ENCODE measurements around the gene KAT6B.
"Not testable (repeated sequence)": the region's sequence is repeated elsewhere in the genome, so short reads cannot be mapped to it uniquely, and the experiment has no call there.

KAT6B gene

GRCh38 chr10:74826142-74827044 lies at the start of gene KAT6B:
Gene KAT6B (plus strand): TSS chr10:74826600. CDS start chr10:74842858, 16,258 bp downstream.
- in situ Hi-C loops (cut with MboI; ENCODE audit: low sequenced_read_pairs) = no loop called here

DNA sequence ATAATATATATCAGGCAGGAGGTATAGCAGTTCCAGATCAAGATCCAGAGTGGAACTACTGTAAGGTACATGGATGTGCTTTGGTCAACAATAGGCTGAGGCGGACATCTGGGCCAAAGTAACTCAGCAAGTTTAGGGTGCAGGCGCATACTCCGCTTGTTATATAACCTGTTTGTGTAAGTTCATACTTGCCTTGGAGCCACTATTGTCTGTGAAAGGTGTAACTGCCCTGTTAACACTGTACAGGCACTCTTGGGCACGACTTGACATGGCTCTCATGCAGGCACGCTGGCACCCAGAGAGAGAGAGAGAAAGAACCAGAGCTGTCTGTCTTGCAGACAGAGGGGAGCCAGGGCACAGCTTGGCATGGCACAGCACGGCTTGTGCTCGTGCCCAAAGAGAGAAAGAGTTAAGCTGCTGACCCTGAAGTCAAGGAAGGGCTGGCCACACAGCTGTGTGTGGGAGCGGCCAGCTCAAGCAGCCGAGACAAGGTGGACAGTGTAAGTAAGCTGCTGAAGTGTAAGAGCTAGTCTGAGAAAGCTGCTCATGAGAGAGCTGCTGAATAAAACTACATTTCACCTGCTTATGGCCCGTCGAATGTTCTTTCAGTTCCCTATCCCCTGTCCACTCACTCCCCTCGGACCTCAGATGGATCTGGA lies 47.8 kb upstream of the KAT6B start:
- in situ Hi-C loops (cut with MboI; ENCODE audit: low sequenced_read_pairs) = no loop called here

DNA sequence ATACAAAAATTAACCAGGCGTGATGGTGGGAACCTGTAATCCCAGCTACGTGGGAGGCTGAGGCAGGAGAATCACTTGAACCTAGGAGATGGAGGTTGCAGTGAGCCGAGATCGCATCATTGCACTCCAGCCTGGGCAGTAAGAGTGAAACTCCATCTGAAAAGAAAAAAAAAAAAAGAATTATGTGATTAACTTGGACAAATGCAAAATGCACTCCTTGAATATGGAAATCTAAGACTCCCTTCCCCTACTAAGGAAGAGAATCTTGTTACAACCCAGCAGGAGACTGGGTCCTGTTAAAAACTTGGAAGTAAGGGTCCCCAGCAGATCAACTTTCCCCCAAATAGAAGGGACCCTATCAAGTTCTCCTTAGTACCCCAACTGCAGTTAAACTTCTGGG lies 44.5 kb upstream of the KAT6B start:
- in situ Hi-C loops (cut with MboI; ENCODE audit: low sequenced_read_pairs) = not testable (repeated sequence)

GRCh38 chr10:74784462-74784861 lies 41.9 kb upstream of the KAT6B start:
- in situ Hi-C loops (cut with MboI; ENCODE audit: low sequenced_read_pairs) = no loop called here

DNA sequence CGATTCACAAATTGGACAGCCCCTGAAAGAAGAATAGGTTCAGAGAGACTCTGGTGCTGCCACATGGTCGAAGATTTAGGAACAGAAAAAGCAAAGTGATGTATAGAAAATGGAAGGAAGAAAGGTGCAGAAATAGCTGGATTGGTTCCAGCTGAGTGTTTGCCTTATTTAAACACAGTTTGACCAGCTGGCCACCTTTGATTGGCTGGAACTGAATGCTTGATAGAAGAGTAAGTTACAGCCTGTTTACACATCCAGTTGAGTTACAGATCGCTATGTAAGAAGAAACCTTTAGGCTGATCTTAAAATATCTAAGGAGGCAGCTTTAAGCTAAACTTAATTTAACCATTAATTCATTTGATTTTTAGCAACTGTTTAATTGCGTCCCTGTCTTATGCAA lies 40.3 kb upstream of the KAT6B start:
- in situ Hi-C loops (cut with MboI; ENCODE audit: low sequenced_read_pairs) = no loop called here

DNA sequence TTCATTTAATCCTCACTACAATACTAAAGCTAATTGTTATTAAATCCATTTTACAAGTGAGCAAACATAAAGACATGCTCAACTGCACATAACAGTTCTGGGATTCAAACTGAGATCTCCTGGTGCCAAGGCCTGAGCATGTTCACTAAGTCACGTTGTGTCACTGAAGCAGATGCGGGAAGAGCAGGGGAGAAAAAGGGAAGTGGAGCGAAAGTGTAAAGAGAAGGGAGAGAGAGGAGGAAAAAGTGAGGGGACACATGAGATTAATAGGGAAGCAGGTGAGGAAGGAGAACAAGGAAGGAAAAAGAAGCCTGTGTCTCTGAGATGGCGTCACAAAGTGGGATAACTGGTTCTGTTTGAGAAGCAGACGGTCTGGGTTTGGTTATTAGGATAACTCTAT lies 38.9 kb upstream of the KAT6B start:
- in situ Hi-C loops (cut with MboI; ENCODE audit: low sequenced_read_pairs) = no loop called here

GRCh38 chr10:74791979-74792378 lies 34.4 kb upstream of the KAT6B start:
- in situ Hi-C loops (cut with MboI; ENCODE audit: low sequenced_read_pairs) = not testable (repeated sequence)

DNA sequence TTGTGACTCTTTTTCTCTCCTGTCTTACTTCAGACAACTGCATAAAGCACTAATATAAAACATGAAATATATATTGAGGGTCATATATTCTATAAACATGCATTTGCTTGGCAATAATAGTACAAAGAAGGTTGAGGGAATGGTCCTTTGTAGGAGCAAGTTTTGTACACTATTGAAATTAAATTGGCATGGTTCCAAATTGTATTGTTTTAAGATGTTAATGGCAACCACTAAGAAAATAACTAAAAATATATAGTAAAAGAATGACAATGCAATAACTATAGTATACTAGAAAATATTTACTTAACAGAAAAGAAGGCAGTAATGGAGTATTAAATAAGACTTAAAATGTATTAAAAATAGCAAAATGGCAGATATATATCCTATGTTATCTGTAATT lies 33.7 kb upstream of the KAT6B start:
- in situ Hi-C loops (cut with MboI; ENCODE audit: low sequenced_read_pairs) = no loop called here

DNA sequence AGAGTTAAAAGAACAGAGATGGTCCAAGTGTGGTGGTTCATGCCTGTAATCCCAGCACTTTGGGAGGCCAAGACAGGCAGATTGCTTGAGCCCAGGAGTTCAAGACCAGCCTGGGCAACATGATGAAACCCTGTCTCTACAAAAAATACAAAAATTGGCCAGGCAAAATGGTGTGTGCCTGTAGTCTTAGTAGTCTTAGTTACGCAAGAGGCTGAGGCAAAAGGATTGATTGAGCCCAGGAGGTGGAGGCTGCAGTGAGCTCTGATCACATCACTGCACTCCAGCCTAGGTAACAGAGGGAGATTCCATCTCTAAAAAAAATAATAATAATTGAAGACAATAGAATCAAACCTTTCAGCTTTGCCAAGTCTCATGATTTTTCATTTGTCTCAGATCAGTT lies 33.2 kb upstream of the KAT6B start:
- in situ Hi-C loops (cut with MboI; ENCODE audit: low sequenced_read_pairs) = not testable (repeated sequence)

- in situ Hi-C loops (cut with MboI; ENCODE audit: low sequenced_read_pairs) = no loop called here
Observed at GRCh38 chr10:74794531-74794930, 31.9 kb upstream of the KAT6B start.

GRCh38 chr10:74797550-74797949 lies 28.9 kb upstream of the KAT6B start:
- in situ Hi-C loops (cut with MboI; ENCODE audit: low sequenced_read_pairs) = no loop called here

DNA sequence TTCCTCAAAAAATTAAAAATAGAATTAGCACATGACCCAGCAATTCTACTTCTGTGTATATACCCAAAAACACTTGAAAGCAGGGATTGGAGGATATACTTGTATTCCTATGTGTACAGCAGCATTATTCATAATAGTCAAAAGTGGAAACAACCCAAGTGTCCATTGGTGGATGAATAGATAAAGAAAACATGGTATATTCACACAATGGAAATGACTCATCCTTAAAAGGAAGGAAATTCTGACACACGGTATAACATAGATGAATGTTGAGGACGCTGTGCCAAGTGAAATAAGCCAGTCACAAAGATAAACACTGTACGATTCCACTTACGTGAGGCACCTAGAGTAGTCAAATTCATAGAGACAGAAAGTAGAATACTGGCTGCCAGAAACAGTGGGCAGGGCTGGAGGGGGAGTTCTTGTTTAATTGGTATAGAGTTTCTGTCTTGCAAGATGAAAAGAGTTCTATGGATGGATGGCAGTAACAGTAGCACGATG lies 26.6 kb upstream of the KAT6B start:
- in situ Hi-C loops (cut with MboI; ENCODE audit: low sequenced_read_pairs) = no loop called here

DNA sequence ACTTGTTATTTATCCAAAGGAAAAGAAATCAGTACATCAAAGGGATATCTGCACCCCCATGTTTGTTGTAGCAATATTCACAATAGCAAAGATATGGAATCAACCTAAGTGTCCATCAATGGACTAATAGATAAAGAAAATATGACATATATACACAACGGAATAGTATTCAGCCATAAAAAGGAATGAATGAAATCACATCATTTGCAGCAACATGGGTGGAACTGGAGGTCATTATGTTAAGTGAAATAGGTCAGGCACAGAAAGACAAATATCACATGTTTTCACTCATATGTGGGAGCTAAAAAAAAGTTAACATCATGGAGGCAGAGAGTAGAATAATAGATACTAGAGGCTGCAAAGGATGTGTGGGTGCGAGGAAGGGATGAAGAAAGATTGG lies 25.0 kb upstream of the KAT6B start:
- in situ Hi-C loops (cut with MboI; ENCODE audit: low sequenced_read_pairs) = no loop called here

DNA sequence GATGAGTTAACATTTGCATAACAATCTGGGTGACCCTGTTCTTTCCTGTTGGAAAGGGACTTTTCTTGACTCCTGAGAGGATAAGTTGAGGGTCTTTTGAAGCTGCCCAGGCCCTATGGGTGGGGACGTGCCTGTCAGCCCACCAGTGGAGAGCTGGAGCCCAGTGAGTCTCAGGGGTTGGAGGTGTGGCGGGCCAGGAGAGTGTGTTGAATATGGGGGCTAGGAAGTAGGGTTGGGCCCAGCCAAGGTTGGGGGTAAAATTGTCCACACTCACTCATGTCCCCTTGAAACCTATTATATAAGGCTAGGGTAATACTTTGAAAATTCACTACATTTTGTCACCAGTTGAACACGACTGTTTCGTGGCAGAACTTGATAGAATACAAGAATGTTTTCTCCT lies 17.9 kb upstream of the KAT6B start:
- in situ Hi-C loops (cut with MboI; ENCODE audit: low sequenced_read_pairs) = no loop called here

DNA sequence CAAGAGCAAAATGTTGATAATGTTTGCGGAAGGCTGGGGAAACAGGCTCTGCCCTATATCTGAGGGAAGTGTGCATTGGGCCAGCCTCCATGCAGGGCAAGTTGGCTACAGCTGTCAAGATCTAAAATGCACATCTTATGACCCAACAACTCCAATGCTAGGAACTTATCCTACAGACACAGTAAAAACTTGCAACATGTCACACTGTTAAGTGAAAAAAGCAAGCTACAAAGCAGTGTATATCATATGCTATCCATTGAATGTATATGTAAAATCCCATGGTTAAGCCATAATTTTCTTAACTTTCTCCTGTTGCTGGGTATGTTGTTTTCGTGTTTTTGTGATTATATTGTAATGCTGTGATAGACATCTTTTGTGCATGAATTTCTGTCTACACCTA lies 16.3 kb upstream of the KAT6B start:
- in situ Hi-C loops (cut with MboI; ENCODE audit: low sequenced_read_pairs) = no loop called here

DNA sequence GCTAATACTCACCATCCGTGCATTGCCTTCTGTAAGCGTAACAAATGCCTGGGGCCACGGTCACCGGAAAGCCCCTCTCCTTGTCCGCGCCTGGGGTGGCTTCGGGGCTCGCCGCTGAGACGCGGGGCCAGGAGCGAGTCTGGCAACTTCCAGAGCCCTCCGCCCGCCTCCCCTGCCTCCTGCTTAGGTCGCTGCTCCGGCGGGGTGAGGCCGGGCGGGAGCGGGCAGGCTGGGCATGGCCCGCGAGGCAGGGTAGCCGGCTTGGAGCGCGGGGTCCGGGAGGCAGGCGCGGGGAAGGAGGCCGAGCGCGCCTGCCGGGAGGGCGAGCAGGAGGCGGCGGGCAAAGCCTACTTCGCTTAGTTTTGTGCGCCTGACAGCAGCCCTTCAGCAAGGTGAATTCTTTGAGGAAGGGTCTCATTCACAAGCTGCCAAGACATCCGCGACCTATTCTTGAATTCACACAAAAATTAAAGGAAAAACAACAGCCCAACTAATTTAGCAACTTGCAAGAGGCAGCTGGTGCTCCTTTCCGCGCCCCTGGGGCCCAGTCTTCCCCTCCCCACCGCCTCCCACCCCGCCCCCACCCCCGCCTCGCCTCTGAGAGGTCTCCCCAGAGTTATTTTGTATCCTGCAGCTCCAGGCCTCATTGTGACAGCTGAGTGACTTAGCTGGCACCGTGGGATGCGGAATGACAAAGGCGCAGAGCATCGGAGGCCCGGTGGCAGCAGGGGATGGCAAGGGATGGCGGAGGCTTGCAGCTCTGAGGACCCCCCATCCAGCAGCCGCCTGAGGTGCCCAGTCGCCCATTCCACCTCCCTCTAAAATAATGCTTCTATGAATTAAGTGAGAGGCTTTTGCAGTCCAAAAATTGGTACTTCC lies 12.8 kb upstream of the KAT6B start:
- in situ Hi-C loops (cut with MboI; ENCODE audit: low sequenced_read_pairs) = no loop called here

- in situ Hi-C loops (cut with MboI; ENCODE audit: low sequenced_read_pairs) = no loop called here
Observed at GRCh38 chr10:74814797-74815196, 11.6 kb upstream of the KAT6B start.

DNA sequence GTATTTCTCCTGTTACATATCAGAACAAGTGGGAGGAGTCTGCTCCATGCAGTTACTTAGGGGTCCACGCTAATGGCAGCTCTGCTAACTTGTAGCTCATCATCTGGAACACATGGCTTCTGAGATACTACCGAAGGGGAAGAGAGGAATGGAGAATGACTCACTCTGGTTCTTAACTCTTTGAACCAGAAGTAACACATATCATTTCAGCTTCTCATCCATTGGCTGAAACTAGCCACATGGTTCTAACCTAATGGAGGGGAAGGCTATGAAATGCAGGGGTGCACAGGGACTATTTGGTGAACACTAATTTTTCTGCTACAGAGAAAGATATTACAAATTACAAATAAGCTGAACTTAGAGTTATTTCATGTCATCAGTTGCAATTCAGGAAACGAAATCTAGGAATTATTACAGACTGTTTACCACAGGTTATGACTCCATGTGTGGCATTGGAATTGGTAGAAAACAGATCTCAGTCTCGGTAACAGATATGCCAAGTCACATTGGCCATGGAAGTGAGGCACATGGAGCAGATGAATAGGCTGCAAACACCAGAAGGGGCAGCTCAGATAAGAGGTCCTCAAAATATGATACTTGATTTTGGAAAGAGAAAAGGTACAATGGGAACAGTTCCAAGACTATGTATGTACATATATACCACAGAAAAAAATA lies 9.4 kb upstream of the KAT6B start:
- in situ Hi-C loops (cut with MboI; ENCODE audit: low sequenced_read_pairs) = no loop called here

DNA sequence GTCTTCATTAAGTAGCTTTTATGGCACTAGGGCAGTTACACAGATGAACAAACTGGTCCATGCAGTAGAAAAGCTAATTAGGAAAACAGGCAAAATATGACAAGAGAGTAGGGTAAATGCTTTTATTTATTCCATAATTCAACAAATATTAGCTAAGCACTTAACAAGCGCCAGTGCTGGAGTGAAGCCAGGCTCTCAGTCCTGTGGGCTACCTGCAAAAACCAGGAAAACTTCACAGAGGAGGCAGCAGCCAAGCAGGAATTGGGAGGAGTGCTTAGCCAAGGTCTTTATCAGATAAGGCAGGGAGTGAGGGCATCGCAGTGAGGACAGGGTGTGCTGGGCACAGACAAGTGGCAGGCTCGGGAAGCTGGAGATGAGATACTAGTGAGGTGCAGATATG lies 4.9 kb upstream of the KAT6B start:
- in situ Hi-C loops (cut with MboI; ENCODE audit: low sequenced_read_pairs) = no loop called here

DNA sequence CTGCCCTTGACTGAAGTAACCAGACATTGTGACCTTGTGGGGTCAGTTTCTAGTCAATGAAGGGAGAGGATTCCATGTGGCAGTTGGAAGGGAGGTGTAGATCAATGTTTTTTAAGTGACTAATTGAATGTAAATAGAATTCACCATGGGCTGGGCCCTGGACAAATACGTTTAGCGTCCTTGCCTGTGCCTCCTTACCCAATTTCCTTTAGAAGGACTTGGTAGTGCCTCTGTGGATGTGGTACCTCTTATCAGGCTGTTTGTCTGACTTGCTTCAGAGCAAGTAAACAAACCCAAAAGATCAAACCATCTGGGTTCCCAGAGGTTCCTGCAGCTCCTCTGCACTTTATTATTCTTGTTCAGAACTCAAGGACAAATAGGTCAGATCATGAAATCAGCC lies 4.3 kb upstream of the KAT6B start:
- in situ Hi-C loops (cut with MboI; ENCODE audit: low sequenced_read_pairs) = no loop called here
